Measurements from ENCODE around the gene THRAP3.

Gene THRAP3

DNA sequence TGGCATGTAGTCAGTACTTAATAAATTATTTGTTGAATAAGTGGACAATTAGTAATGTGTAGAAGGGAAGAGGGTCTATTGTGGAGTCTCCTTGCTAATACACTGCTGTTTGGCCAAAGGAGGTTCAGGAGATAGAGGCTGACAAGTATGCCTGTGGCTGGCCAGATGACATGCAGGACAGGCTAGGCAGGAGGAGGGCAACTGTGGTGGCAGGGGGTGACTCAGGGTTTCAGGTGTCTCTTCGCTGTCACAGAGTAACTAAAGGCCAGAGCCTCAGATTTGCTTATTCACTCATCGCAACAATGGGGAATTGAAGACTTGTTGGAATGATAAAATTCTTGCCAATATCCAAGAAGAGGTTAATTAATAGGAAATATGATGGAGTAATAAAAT lies 33.1 kb downstream of the THRAP3 start:
- Histone ChIP-seq H3K4me1 (ENCODE audit: insufficient read depth, low read length) (peaks cover 36% of the 10 kb centered on the region), H3K9ac (ENCODE audit: low read length) (no peak overlapping the region), H3K36me3 (ENCODE audit: insufficient read depth, low read length) (peaks cover 9% of the 10 kb centered on the region), H3K27ac (ENCODE audit: low read depth, low read length) (no peak overlapping the region), H3K9me3 (ENCODE audit: low read length) (no peaks in the 10 kb centered on the region), H3K4me3 (ENCODE audit: low read depth in 1 of 2, low read length in 2 of 2) (no peak overlapping the region), H3K27me3 (ENCODE audit: control insufficient read depth in 1 of 2, insufficient read depth in 2 of 2, low read length in 2 of 2) (no peaks in the 10 kb centered on the region)

- H3K9me3 ChIP-seq (ENCODE audit: low read length): no peaks in the 10 kb centered on the region
- no peak overlapping the region for H3K4me3 ChIP-seq (ENCODE audit: low read depth in 1 of 2, low read length in 2 of 2)
- no peak overlapping the region for H3K9ac ChIP-seq (ENCODE audit: low read length)
- peaks cover 25% of the 10 kb centered on the region for H3K4me1 ChIP-seq (ENCODE audit: insufficient read depth, low read length)
- H3K27me3 ChIP-seq (ENCODE audit: control insufficient read depth in 1 of 2, insufficient read depth in 2 of 2, low read length in 2 of 2): no peaks in the 10 kb centered on the region
- no peak overlapping the region for H3K27ac ChIP-seq (ENCODE audit: low read depth, low read length)
- peaks cover 9% of the 10 kb centered on the region for H3K36me3 ChIP-seq (ENCODE audit: insufficient read depth, low read length)
These were observed 34.7 kb downstream of the THRAP3 start for GRCh38 chr1:36258960-36259344.

DNA sequence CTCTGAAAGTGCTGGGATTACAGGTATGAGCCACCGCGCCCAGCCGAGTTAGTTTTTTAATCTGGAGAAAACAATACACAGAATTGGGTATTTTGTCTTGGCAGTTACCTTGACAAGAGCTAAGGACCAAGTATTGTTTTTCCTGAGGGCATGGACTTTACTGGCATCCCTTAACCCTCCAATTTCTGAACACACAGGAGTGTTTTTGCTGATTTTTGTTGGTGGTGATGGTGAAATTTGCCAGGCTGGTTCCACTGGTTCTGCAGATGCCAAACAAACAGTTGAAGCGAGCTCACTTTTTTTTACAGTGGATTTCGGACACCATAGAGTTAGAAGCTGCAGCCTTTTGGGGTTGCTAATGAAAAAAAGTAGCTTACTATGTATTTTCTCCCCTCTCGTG lies 44.7 kb downstream of the THRAP3 start:
- Histone ChIP-seq H3K9me3 (ENCODE audit: low read length) (no peaks in the 10 kb centered on the region), H3K36me3 (ENCODE audit: insufficient read depth, low read length) (no peaks in the 10 kb centered on the region), H3K4me1 (ENCODE audit: insufficient read depth, low read length) (peaks cover 6% of the 10 kb centered on the region), H3K27me3 (ENCODE audit: control insufficient read depth in 1 of 2, insufficient read depth in 2 of 2, low read length in 2 of 2) (no peaks in the 10 kb centered on the region), H3K9ac (ENCODE audit: low read length) (no peak overlapping the region), H3K27ac (ENCODE audit: low read depth, low read length) (no peak overlapping the region), H3K4me3 (ENCODE audit: low read depth in 1 of 2, low read length in 2 of 2) (no peak overlapping the region)

GRCh38 chr1:36269408-36269838 lies 45.2 kb downstream of the THRAP3 start:
- Histone ChIP-seq H3K27me3 (ENCODE audit: control insufficient read depth in 1 of 2, insufficient read depth in 2 of 2, low read length in 2 of 2) (no peaks in the 10 kb centered on the region), H3K9ac (ENCODE audit: low read length) (no peak overlapping the region), H3K4me3 (ENCODE audit: low read depth in 1 of 2, low read length in 2 of 2) (no peak overlapping the region), H3K36me3 (ENCODE audit: insufficient read depth, low read length) (no peaks in the 10 kb centered on the region), H3K27ac (ENCODE audit: low read depth, low read length) (no peak overlapping the region), H3K9me3 (ENCODE audit: low read length) (no peaks in the 10 kb centered on the region), H3K4me1 (ENCODE audit: insufficient read depth, low read length) (peaks cover 6% of the 10 kb centered on the region)

DNA sequence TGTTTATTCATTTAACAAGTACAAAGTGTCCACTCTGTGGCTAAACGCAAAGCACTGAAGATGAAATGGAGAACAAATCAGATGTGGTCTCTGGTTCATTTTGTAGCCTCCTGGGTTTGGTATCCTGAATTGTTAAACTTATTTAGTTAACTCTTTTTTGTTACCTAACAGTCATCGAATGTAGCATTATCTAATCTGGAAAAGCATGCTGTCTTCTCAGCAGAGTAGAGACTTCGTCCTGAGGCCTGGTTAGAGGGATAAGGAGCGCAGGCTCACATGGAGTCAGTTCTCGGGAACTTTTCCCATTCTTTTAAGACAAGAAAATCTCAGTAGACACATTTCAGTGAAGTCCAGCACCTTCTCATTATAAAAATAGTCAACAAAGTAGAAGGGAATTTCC lies 48.8 kb downstream of the THRAP3 start:
- Histone ChIP-seq H3K27ac (ENCODE audit: low read depth, low read length) (no peak overlapping the region), H3K9ac (ENCODE audit: low read length) (no peak overlapping the region), H3K4me1 (ENCODE audit: insufficient read depth, low read length) (no peaks in the 10 kb centered on the region), H3K4me3 (ENCODE audit: low read depth in 1 of 2, low read length in 2 of 2) (no peak overlapping the region), H3K36me3 (ENCODE audit: insufficient read depth, low read length) (no peaks in the 10 kb centered on the region), H3K9me3 (ENCODE audit: low read length) (no peaks in the 10 kb centered on the region), H3K27me3 (ENCODE audit: control insufficient read depth in 1 of 2, insufficient read depth in 2 of 2, low read length in 2 of 2) (no peaks in the 10 kb centered on the region)

- Histone ChIP-seq H3K4me3 (ENCODE audit: low read depth in 1 of 2, low read length in 2 of 2) (no peak overlapping the region), H3K9me3 (ENCODE audit: low read length) (no peaks in the 10 kb centered on the region), H3K4me1 (ENCODE audit: insufficient read depth, low read length) (peaks cover 7% of the 10 kb centered on the region), H3K27ac (ENCODE audit: low read depth, low read length) (no peak overlapping the region), H3K27me3 (ENCODE audit: control insufficient read depth in 1 of 2, insufficient read depth in 2 of 2, low read length in 2 of 2) (no peaks in the 10 kb centered on the region), H3K36me3 (ENCODE audit: insufficient read depth, low read length) (no peaks in the 10 kb centered on the region), H3K9ac (ENCODE audit: low read length) (no peak overlapping the region)
These were observed 50.0 kb downstream of the THRAP3 start for GRCh38 chr1:36274201-36274600.

DNA sequence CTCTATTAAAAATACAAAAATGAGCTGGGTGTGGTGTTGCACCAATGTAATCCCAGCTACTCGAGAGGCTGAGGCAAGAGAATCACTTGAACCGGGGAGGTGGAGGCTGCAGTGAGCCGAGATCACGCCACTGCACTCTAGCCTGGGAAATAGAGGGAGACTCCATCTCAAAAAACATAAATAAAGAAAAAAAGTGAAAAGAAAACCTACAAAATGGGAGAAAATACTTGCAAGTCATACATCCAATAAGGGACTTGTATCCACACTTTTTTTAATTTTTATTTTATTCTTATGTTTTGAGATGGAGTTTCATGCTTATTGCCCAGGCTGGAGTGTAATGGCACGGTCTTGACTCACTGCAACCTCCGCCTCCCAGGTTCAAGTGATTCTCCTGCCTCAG lies 52.4 kb downstream of the THRAP3 start:
- no peak overlapping the region for H3K9ac ChIP-seq (ENCODE audit: low read length)
- peaks cover 21% of the 10 kb centered on the region for H3K4me1 ChIP-seq (ENCODE audit: insufficient read depth, low read length)
- no peak overlapping the region for H3K27ac ChIP-seq (ENCODE audit: low read depth, low read length)

DNA sequence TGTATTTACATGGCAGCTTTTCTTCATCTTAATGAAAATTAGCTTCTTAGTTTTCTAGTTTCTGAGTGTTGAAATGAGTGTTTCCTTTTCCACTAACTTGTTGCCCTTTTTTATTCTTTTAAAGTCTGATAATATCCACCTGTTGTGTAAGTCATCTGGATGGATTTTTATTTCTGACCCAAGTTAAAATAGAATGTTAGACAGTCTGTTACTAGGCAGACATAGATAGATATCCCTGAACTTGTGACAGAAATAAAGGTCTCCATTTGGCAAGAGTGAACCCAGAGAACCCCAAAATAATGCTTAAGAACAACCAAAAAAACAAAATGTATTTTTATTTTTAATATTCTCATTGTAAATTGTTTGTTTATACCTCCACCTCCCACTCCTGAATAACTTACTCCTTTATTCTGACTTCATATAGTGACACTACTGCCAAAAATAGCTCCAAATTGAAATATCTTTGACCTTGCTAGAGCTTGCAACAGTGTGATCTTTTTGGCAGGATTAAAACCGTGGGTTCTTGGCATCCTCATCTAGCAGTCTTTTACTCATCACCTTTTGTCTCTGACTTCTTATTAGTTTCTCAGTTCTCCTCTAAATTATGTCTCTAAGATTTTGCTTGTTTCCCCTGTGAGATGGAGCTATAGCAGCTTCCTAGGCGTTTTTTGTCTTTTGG lies 55.0 kb downstream of the THRAP3 start:
- Histone ChIP-seq H3K4me1 (ENCODE audit: insufficient read depth, low read length) (peaks cover 33% of the 10 kb centered on the region), H3K9me3 (ENCODE audit: low read length) (no peaks in the 10 kb centered on the region), H3K4me3 (ENCODE audit: low read depth in 1 of 2, low read length in 2 of 2) (no peak overlapping the region), H3K36me3 (ENCODE audit: insufficient read depth, low read length) (peaks cover 11% of the 10 kb centered on the region), H3K27ac (ENCODE audit: low read depth, low read length) (no peak overlapping the region), H3K27me3 (ENCODE audit: control insufficient read depth in 1 of 2, insufficient read depth in 2 of 2, low read length in 2 of 2) (no peaks in the 10 kb centered on the region), H3K9ac (ENCODE audit: low read length) (no peak overlapping the region)

More for the DNA sequence above, 52.4 kb downstream of the THRAP3 start:
- Histone ChIP-seq H3K36me3 (ENCODE audit: insufficient read depth, low read length) (no peaks in the 10 kb centered on the region), H3K9me3 (ENCODE audit: low read length) (no peaks in the 10 kb centered on the region), H3K4me3 (ENCODE audit: low read depth in 1 of 2, low read length in 2 of 2) (no peak overlapping the region), H3K27me3 (ENCODE audit: control insufficient read depth in 1 of 2, insufficient read depth in 2 of 2, low read length in 2 of 2) (no peaks in the 10 kb centered on the region)

GRCh38 chr1:36279789-36280296 lies 55.6 kb downstream of the THRAP3 start:
- Histone ChIP-seq H3K4me1 (ENCODE audit: insufficient read depth, low read length) (peaks cover 39% of the 10 kb centered on the region), H3K9ac (ENCODE audit: low read length) (no peak overlapping the region), H3K4me3 (ENCODE audit: low read depth in 1 of 2, low read length in 2 of 2) (no peak overlapping the region), H3K27ac (ENCODE audit: low read depth, low read length) (no peak overlapping the region), H3K9me3 (ENCODE audit: low read length) (no peaks in the 10 kb centered on the region), H3K27me3 (ENCODE audit: control insufficient read depth in 1 of 2, insufficient read depth in 2 of 2, low read length in 2 of 2) (no peaks in the 10 kb centered on the region), H3K36me3 (ENCODE audit: insufficient read depth, low read length) (peaks cover 16% of the 10 kb centered on the region)

DNA sequence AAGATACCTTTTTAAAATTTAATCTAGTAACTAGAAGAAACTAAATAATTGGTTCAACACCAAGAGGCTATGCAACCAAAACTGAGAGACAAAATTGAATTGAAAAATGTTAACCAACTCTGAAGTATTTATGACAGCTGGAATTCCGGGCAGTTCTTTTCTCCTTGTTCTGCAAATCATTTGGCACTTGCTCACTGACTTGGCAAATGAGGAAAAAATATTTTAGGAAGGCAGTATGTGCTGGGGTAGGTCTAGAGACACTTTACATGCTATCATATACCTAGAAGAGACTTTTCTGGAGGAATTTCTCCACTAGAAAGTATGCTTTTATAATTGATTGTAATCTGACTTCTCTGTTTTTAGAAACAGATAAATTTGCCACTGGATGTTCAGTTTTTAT lies 59.8 kb downstream of the THRAP3 start:
- H3K27me3 ChIP-seq (ENCODE audit: control insufficient read depth in 1 of 2, insufficient read depth in 2 of 2, low read length in 2 of 2): no peaks in the 10 kb centered on the region
- H3K27ac ChIP-seq (ENCODE audit: low read depth, low read length): peak overlapping the region; percentile 25
- H3K9me3 ChIP-seq (ENCODE audit: low read length): no peaks in the 10 kb centered on the region
- no peak overlapping the region for H3K9ac ChIP-seq (ENCODE audit: low read length)
- no peak overlapping the region for H3K4me3 ChIP-seq (ENCODE audit: low read depth in 1 of 2, low read length in 2 of 2)
- H3K36me3 ChIP-seq (ENCODE audit: insufficient read depth, low read length): peaks cover 45% of the 10 kb centered on the region
- peaks cover 42% of the 10 kb centered on the region for H3K4me1 ChIP-seq (ENCODE audit: insufficient read depth, low read length)

- Histone ChIP-seq H3K9me3 (ENCODE audit: low read length) (no peaks in the 10 kb centered on the region), H3K4me3 (ENCODE audit: low read depth in 1 of 2, low read length in 2 of 2) (no peak overlapping the region), H3K36me3 (ENCODE audit: insufficient read depth, low read length) (peaks cover 50% of the 10 kb centered on the region), H3K27me3 (ENCODE audit: control insufficient read depth in 1 of 2, insufficient read depth in 2 of 2, low read length in 2 of 2) (no peaks in the 10 kb centered on the region), H3K27ac (ENCODE audit: low read depth, low read length) (no peak overlapping the region), H3K9ac (ENCODE audit: low read length) (no peak overlapping the region), H3K4me1 (ENCODE audit: insufficient read depth, low read length) (peaks cover 38% of the 10 kb centered on the region)
These were observed 60.3 kb downstream of the THRAP3 start for GRCh38 chr1:36284517-36284916.

GRCh38 chr1:36285443-36286101 lies 61.3 kb downstream of the THRAP3 start:
- Histone ChIP-seq H3K27me3 (ENCODE audit: control insufficient read depth in 1 of 2, insufficient read depth in 2 of 2, low read length in 2 of 2) (no peaks in the 10 kb centered on the region), H3K4me3 (ENCODE audit: low read depth in 1 of 2, low read length in 2 of 2) (no peak overlapping the region), H3K36me3 (ENCODE audit: insufficient read depth, low read length) (peaks cover 59% of the 10 kb centered on the region), H3K27ac (ENCODE audit: low read depth, low read length) (peak overlapping the region; percentile 22), H3K4me1 (ENCODE audit: insufficient read depth, low read length) (peaks cover 28% of the 10 kb centered on the region), H3K9me3 (ENCODE audit: low read length) (no peaks in the 10 kb centered on the region), H3K9ac (ENCODE audit: low read length) (no peak overlapping the region)

Measured in muscle layer of colon (tissue), 2 donors.